Neural progenitor cell (in vitro differentiated cells): ENCODE measurements around the gene DSPP.

ENCODE experiments used
- EZH2 ChIP-seq: fragments of 200-600 bp; sonication (generic); IDR thresholded peaks from 2 replicates; pipeline ENCODE4 v1.6.1; 2017; ENCODE audit warnings: antibody characterized with exemption, mild to moderate bottlenecking, moderate library complexity
- EZH2phosphoT487 ChIP-seq: fragments of 200-600 bp; sonication (generic); IDR thresholded peaks from 2 replicates; pipeline ENCODE4 v1.6.1; 2017; ENCODE audit warnings: antibody characterized with exemption
- TF ChIP-seq, protein P1 (sequence below): fragments of 200-600 bp; sonication (generic); IDR thresholded peaks from 2 replicates; pipeline ENCODE4 v1.5.1; 2017; ENCODE audit warnings: antibody characterized with exemption, mild to moderate bottlenecking

DNA sequence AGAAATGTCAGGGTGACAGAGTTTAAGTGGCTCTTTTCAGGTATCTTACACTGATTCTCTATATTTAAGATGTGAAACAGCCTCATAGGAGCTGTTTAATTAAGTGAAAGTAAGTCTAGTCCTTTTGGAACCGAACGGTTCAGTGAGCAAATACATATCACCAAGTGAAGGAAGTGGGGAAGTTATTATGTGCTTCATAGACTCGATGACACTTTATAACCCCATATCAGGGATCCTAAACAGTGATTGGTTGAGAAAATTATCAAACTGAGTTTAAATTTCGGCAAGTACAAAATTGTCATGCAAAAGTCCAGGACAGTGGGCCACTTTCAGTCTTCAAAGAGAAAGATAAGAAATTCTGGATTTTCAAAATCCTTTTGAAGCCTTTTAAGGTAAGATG, at the start of gene DSPP:
- TF ChIP-seq EZH2 (no peak), EZH2phosphoT487 (no peak)
- TF ChIP-seq, protein P1, sequence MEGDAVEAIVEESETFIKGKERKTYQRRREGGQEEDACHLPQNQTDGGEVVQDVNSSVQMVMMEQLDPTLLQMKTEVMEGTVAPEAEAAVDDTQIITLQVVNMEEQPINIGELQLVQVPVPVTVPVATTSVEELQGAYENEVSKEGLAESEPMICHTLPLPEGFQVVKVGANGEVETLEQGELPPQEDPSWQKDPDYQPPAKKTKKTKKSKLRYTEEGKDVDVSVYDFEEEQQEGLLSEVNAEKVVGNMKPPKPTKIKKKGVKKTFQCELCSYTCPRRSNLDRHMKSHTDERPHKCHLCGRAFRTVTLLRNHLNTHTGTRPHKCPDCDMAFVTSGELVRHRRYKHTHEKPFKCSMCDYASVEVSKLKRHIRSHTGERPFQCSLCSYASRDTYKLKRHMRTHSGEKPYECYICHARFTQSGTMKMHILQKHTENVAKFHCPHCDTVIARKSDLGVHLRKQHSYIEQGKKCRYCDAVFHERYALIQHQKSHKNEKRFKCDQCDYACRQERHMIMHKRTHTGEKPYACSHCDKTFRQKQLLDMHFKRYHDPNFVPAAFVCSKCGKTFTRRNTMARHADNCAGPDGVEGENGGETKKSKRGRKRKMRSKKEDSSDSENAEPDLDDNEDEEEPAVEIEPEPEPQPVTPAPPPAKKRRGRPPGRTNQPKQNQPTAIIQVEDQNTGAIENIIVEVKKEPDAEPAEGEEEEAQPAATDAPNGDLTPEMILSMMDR: no peak
